Measurements from ENCODE around the gene LTO1. TPM values are rescaled to one million over a fixed set of nuclear protein-coding genes. Genes with fewer than 3 reads are reported as not detected.

LTO1 gene
- polyA plus RNA-seq, 2 of the 4 experiments (the other 2 are of a cell fraction) = 25.1 to 27.0 TPM

DNA sequence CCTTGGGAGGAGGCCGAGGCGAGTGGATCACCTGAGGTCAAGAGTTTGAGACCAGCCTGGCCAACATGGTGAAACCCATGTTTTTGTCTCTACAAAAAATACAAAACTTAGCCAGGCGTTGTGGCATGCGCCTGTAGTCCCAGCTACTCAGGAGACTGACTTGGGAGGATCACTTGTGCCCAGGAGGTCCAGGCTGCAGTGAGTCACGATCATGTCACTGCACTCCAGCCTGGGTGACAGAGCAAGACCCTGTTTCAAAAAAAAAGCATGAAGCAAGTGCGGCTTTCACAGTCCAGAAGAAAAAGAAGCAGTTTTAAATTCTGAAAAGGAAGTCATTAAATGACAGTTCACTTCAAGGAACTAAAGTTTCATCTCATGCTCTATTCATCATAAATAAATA lies 7.1 kb upstream of the LTO1 start:
- no peaks in the 10 kb centered on the region for H3K4me1 ChIP-seq
- ChIA-PET POLR2A (no interaction called here), CTCF (interaction anchor here (4.5 kb wide), 1 partner anchor 510 kb away, joined by 14 read pairs; no protein-coding TSS in a partner anchor)
- TF ChIP-seq, protein P1, sequence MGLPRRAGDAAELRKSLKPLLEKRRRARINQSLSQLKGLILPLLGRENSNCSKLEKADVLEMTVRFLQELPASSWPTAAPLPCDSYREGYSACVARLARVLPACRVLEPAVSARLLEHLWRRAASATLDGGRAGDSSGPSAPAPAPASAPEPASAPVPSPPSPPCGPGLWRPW (IDR thresholded peaks at IDR 0.05) = no peak
- TF ChIP-seq JUN (IDR thresholded peaks at IDR 0.05) = no peak
- TF ChIP-seq POLR2AphosphoS2 (conservative IDR thresholded peaks at IDR 0.05; ENCODE audit: low read length) = no peak
- TF ChIP-seq EP300 (IDR thresholded peaks at IDR 0.05) = no peak
- no peak for TF ChIP-seq NR3C1 (IDR thresholded peaks at IDR 0.05)
- TF ChIP-seq JUNB (IDR thresholded peaks at IDR 0.05) = no peak
- H3K4me2 ChIP-seq = no peak overlapping the region
- no peak overlapping the region for H3K4me3 ChIP-seq
- ATAC-seq = no peak
- DNase-seq (ENCODE audit: low read depth in 1 of 2, low spot score in 1 of 2) = no peak
- no peak for FAIRE-seq
- H3K9me3 ChIP-seq = no peaks in the 10 kb centered on the region
- 85% methylated on average over 6 of the region's 6 CpGs for WGBS (ENCODE audit: missing lambda C conversion rate)
- H3K27ac ChIP-seq = no peak overlapping the region

DNA sequence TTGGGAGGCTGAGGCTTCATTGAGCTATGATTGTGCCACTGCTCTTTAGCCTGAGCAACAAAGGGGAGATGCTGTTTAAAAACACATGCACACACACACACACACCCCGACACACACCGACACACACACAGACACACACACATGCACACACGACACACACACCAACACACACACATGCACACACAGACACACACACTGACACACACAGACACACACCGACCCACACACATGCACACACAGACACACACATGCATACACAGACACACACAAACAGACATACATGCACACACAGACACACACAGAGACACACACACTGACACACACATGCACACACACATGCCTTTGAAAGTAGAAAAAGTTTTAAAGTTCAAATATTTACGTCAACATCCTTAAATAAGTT lies 5.5 kb upstream of the LTO1 start:
- FAIRE-seq = no peak
- POLR2A ChIA-PET = no interaction called here

DNA sequence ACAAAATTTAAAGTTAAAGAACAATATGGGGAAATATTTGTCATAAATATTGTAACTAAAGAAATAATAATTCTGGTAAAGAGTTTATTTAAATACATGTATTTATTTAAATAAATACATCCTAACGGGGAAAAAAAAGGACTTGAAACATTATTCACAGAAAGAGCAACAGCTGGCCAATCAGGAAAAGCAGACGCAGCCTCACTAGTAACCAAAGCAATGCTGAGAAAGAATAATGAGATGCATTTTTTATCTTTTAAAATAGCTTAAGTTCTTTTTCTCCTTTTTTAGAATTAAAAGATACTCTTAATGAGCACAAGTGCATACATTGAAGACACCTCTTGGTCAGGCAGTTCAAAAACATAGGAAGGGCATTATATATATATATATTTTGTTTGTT lies 2.6 kb upstream of the LTO1 start:
- DNase-seq (ENCODE audit: low read depth in 1 of 2, low spot score in 1 of 2) (no peak), FAIRE-seq (no peak), ATAC-seq (no peak)
- POLR2A ChIA-PET = no interaction called here
- 84% methylated on average over 2 of the region's 2 CpGs for WGBS (ENCODE audit: missing lambda C conversion rate)
- Histone ChIP-seq H3K4me2 (no peak overlapping the region), H3K27ac (no peak overlapping the region), H3K9me3 (no peaks in the 10 kb centered on the region), H3K4me3 (no peak overlapping the region), H3K4me1 (peaks cover 18% of the 10 kb centered on the region; the same call in 2 of the 3 replicates)
- CTCF ChIA-PET = interaction anchor here (0.8 to 2.0 kb wide), 7 partner anchors 27 to 576 kb away, joined by 3 to 6 read pairs (median 4); no protein-coding TSS in a partner anchor
- TF ChIP-seq RFX5 (IDR thresholded peaks at IDR 0.05) (peak; percentile 59; the same call in 1 of the 2 replicates), FOSL2 (IDR thresholded peaks at IDR 0.05) (no peak), FOSL2 (CRISPR knock-in tag; IDR thresholded peaks at IDR 0.05) (no peak), MAZ (IDR thresholded peaks at IDR 0.05; ENCODE audit: borderline replicate concordance, low read depth, low read length) (no peak), FOXS1 (CRISPR knock-in tag; IDR thresholded peaks at IDR 0.05) (no peak), KDM5A (IDR thresholded peaks at IDR 0.05) (no peak)

More for the DNA sequence above, 5.5 kb upstream of the LTO1 start:
- no peak overlapping the region for H3K4me2 ChIP-seq
- H3K9me3 ChIP-seq = no peaks in the 10 kb centered on the region
- WGBS (ENCODE audit: missing lambda C conversion rate) = 91% methylated on average over 5 of the region's 5 CpGs
- TF ChIP-seq JUN (IDR thresholded peaks at IDR 0.05) = no peak
- DNase-seq (ENCODE audit: low read depth in 1 of 2, low spot score in 1 of 2) (no peak), ATAC-seq (no peak)
- H3K4me1 ChIP-seq = 0 out of 3 replicates have a peak, but pooled peaks cover 5% of the 10 kb centered on the region
- no peak overlapping the region for H3K4me3 ChIP-seq
- CTCF ChIA-PET = interaction anchor here (1.7 kb wide), 1 partner anchor 37 kb away, joined by 3 read pairs; no protein-coding TSS in a partner anchor
- H3K27ac ChIP-seq = no peak overlapping the region

DNA sequence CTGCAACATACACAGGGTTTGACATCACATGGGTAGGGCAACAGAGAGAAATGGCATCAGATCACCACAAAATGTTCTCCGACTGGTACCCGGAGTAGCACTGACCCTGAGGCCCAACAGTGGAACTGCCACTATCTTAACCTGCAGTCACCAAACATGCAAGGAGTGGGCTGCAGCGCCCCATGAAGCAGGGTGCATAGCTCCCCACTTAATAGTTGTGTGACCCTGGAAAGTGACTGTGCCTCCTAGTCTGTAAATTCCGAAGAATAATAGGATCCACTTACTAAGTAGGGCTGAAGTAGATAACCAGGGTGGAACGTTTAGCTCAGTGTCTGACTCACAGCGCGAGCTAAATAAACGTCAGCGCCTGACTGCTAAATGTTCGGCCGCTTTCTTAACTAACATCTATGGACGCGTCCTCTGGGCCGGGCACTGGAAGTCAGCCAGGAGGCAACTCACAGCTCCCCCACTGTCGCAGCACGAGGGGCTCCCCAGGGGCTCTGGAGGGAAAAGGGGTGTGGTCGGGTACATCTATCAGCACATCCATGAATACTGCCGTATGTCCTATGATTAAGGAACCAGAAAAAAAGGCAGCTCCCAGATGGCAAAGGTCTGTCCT lies 777 bp downstream of the LTO1 start:
- Histone ChIP-seq H3K4me1 (peaks cover 29% of the 10 kb centered on the region), H3K4me2 (peak overlapping the region; percentile 97), H3K9me3 (no peaks in the 10 kb centered on the region), H3K27ac (peak overlapping the region; percentile 87 to 95), H3K4me3 (peak overlapping the region; percentile 86)
- 11% methylated on average over 18 of the region's 18 CpGs for WGBS (ENCODE audit: missing lambda C conversion rate)
- DNase-seq (ENCODE audit: low read depth in 1 of 2, low spot score in 1 of 2) (no peak), ATAC-seq (peak in 1 of 2 experiments; percentile 15; a peak in 3 of 6 replicates), FAIRE-seq (no peak)
- POLR2A ChIA-PET = interaction anchor here (2.2 kb wide), 1 partner anchor 378 kb away, joined by 5 read pairs; no protein-coding TSS in a partner anchor
- CTCF ChIA-PET = interaction anchor here (0.7 to 4.1 kb wide), 16 partner anchors 9 to 600 kb away, joined by 3 to 25 read pairs (median 3); no protein-coding TSS in a partner anchor
- TF ChIP-seq MAZ (IDR thresholded peaks at IDR 0.05; ENCODE audit: borderline replicate concordance, low read depth, low read length) (no peak), NFE2L2 (conservative IDR thresholded peaks at IDR 0.05; ENCODE audit: low read length) (no peak), FOXS1 (CRISPR knock-in tag; IDR thresholded peaks at IDR 0.05) (no peak), HEYL (CRISPR knock-in tag; IDR thresholded peaks at IDR 0.05) (no peak), FOSB (CRISPR knock-in tag; IDR thresholded peaks at IDR 0.05) (no peak)
- TF ChIP-seq, protein P2, sequence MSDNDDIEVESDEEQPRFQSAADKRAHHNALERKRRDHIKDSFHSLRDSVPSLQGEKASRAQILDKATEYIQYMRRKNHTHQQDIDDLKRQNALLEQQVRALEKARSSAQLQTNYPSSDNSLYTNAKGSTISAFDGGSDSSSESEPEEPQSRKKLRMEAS (IDR thresholded peaks at IDR 0.05) = no peak
- TF ChIP-seq, protein P3, sequence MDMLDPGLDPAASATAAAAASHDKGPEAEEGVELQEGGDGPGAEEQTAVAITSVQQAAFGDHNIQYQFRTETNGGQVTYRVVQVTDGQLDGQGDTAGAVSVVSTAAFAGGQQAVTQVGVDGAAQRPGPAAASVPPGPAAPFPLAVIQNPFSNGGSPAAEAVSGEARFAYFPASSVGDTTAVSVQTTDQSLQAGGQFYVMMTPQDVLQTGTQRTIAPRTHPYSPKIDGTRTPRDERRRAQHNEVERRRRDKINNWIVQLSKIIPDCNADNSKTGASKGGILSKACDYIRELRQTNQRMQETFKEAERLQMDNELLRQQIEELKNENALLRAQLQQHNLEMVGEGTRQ (IDR thresholded peaks at IDR 0.05) = no peak

All from A549 (cell line).